Measurements from ENCODE around the gene PIGW.

Gene PIGW

DNA sequence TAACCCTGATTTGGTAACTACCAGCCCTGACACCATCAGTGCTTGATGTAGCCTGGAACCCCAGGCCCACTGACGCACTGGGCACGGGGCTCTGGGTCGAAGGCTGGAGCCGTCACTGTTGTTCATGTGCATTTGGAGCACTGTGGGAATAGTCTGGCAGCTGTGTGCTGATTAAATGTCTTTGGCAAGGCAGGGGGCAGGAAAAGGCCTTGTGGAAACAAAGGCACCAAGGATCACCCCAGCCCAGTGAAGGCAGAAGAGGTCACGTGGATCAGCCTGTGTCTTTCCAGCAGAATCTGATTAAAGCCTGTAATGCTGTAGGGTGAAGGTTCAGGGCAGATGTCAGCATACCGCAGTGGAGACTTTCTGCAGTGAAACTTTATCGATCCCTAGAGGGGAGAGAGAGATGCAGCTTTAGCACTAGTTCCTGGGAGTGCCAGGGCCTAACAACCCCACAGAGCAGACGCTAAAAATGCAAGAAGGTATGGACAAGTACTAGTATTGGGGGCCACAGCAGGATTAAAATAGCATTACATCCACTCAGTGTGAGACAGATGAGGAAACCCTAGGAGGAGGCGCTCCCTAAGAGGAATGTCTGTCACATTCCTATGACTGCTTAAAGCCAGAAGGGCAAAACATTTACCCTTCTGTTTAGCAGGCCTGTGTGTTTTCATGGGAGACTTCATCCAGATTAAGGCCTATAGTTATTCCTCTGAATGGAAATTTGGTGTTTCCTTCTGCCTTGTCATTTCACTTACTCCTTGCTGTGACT lies 38.6 kb upstream of the PIGW start:
- no peak overlapping the region for H2BK120ac ChIP-seq (ENCODE audit: low read depth, low read length)
- H3K4me2 ChIP-seq (ENCODE audit: insufficient read depth, low read length, poor library complexity, severe bottlenecking): no peak overlapping the region
- H2BK5ac ChIP-seq (ENCODE audit: low read length): no peak overlapping the region
- no peak overlapping the region for H3K4me3 ChIP-seq (ENCODE audit: low read length in 2 of 2)
- no peak overlapping the region for H2BK15ac ChIP-seq (ENCODE audit: low read length)
- H2AFZ ChIP-seq (ENCODE audit: low read length): no peak overlapping the region
- peak overlapping the region; percentile 85 for H3K27ac ChIP-seq (replicated peaks; ENCODE audit: low read length)
- peaks cover 3% of the 10 kb centered on the region for H3K79me1 ChIP-seq (ENCODE audit: low read depth, low read length)
- no peak overlapping the region for H3K4ac ChIP-seq (ENCODE audit: low read length)
- H3K4me1 ChIP-seq (ENCODE audit: control insufficient read depth in 2 of 2, insufficient read depth in 1 of 2, low read depth in 1 of 2, low read length in 2 of 2): peaks cover 13 to 23% of the 10 kb centered on the region in 2 donors
- H3K9ac ChIP-seq (ENCODE audit: low read depth, low read length, poor library complexity): no peak overlapping the region
- no peak overlapping the region for H3K23ac ChIP-seq (ENCODE audit: low read depth, low read length, poor library complexity)
- H3K27me3 ChIP-seq (ENCODE audit: control insufficient read depth in 3 of 3, insufficient read depth in 3 of 3, low read depth in 1 of 3, low read length in 3 of 3): no peaks in the 10 kb centered on the region
- no peak overlapping the region for H2BK12ac ChIP-seq (ENCODE audit: low read length)
- no peak overlapping the region for H3K14ac ChIP-seq (ENCODE audit: low read length)
- no peak overlapping the region for H3K18ac ChIP-seq (ENCODE audit: low read length)
- H4K91ac ChIP-seq (ENCODE audit: low read depth, low read length, poor library complexity): no peak overlapping the region
- no peak overlapping the region for H4K8ac ChIP-seq (ENCODE audit: low read depth, low read length)
- no CpG with 5 or more reads among the region's 9 CpGs for WGBS, 2 donors (ENCODE audit: extremely low coverage in 2 of 2, insufficient read length in 2 of 2, insufficient replicate concordance in 1 of 2)
- no peak overlapping the region for H2AK5ac ChIP-seq (ENCODE audit: low read depth, low read length)
- H3K9me3 ChIP-seq (replicated peaks in 1 of 2; ENCODE audit: control insufficient read depth in 2 of 2, insufficient read depth in 1 of 2, low read depth in 1 of 2, low read length in 2 of 2): no peaks in the 10 kb centered on the region
- H3K36me3 ChIP-seq (replicated peaks in 1 of 2; ENCODE audit: control insufficient read depth in 2 of 2, insufficient read depth in 2 of 2, low read length in 2 of 2): peaks cover 32 to 89% of the 10 kb centered on the region in 2 donors
- peak; percentile 37 for DNase-seq (ENCODE audit: low spot score)

DNA sequence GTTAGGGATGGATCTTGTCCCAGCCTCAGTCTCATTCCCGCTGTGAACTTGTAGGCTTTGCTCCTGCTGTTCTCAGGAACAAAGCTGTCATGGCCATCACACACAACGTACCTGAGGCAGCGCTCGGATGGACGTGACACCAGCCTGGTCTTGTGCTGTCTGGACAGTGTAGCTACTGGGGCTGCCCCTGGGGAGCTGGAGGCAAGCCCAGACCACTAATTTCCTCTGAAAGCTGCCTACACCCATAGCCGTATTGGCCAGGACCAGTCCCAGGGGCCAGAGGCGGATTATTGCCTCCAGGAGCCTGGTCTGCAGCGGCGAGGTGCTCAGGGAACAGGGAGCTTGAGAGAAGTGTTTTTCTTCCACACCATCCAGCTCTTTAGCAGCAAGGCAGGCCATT lies 36.6 kb upstream of the PIGW start:
- peak overlapping the region; percentile 38 for H3K9ac ChIP-seq (ENCODE audit: low read depth, low read length, poor library complexity)
- no peak overlapping the region for H2BK12ac ChIP-seq (ENCODE audit: low read length)
- H3K27me3 ChIP-seq (ENCODE audit: control insufficient read depth in 3 of 3, insufficient read depth in 3 of 3, low read depth in 1 of 3, low read length in 3 of 3): no peaks in the 10 kb centered on the region
- no peak overlapping the region for H2BK120ac ChIP-seq (ENCODE audit: low read depth, low read length)
- H3K4ac ChIP-seq (ENCODE audit: low read length): no peak overlapping the region
- no peak overlapping the region for H3K23ac ChIP-seq (ENCODE audit: low read depth, low read length, poor library complexity)
- H2BK15ac ChIP-seq (ENCODE audit: low read length): no peak overlapping the region
- H2AFZ ChIP-seq (ENCODE audit: low read length): no peak overlapping the region
- H4K91ac ChIP-seq (ENCODE audit: low read depth, low read length, poor library complexity): no peak overlapping the region
- no peak overlapping the region for H2AK5ac ChIP-seq (ENCODE audit: low read depth, low read length)
- peaks cover 13 to 23% of the 10 kb centered on the region in 2 donors for H3K4me1 ChIP-seq (ENCODE audit: control insufficient read depth in 2 of 2, insufficient read depth in 1 of 2, low read depth in 1 of 2, low read length in 2 of 2)
- H3K14ac ChIP-seq (ENCODE audit: low read length): no peak overlapping the region
- no peak overlapping the region for H3K27ac ChIP-seq (replicated peaks; ENCODE audit: low read length)
- H3K4me2 ChIP-seq (ENCODE audit: insufficient read depth, low read length, poor library complexity, severe bottlenecking): no peak overlapping the region
- no peak for DNase-seq (ENCODE audit: low spot score)
- H3K79me1 ChIP-seq (ENCODE audit: low read depth, low read length): no peaks in the 10 kb centered on the region
- H4K8ac ChIP-seq (ENCODE audit: low read depth, low read length): no peak overlapping the region
- H3K36me3 ChIP-seq (replicated peaks in 1 of 2; ENCODE audit: control insufficient read depth in 2 of 2, insufficient read depth in 2 of 2, low read length in 2 of 2): peaks cover 34 to 89% of the 10 kb centered on the region in 2 donors
- H2BK5ac ChIP-seq (ENCODE audit: low read length): no peak overlapping the region
- H3K4me3 ChIP-seq (ENCODE audit: low read length in 2 of 2): no peak overlapping the region
- no CpG with 5 or more reads among the region's 9 CpGs for WGBS, 2 donors (ENCODE audit: extremely low coverage in 2 of 2, insufficient read length in 2 of 2, insufficient replicate concordance in 1 of 2)
- H3K9me3 ChIP-seq (replicated peaks in 1 of 2; ENCODE audit: control insufficient read depth in 2 of 2, insufficient read depth in 1 of 2, low read depth in 1 of 2, low read length in 2 of 2): no peaks in the 10 kb centered on the region
- no peak overlapping the region for H3K18ac ChIP-seq (ENCODE audit: low read length)

DNA sequence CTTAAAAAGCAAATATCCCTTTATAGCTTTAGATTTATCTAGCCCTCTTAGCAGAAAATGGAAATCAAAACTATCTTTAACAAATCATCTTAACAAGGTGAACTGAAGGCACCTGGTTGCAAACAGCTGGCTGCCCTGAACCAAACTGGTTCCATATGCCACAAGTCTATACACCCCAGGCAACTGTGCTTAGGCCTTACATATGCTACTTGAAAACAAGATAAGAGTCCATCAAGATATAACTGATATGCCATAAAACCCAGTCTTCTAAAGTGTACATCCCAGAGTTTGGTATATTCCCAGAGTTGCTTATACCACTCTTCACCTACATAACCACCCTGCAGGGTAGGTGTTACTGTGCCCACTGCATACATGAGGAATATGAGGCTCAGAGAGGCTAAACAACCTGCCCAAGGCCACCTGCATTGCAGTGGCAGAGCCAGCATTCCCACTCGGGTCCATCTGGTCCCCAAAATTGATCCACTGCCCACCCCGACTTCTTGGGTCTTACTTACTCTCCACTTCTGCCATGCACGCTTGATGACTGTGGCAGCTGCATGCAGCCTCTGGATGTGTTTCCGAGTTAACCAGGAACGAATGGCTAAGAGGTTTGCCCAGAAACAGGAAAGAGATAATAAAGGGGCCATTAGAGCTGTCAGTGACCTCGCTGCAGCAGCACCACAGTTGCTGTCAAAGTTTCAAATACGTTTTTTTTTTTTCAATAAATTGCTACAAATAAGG lies 36.1 kb upstream of the PIGW start:
- H3K18ac ChIP-seq (ENCODE audit: low read length): no peak overlapping the region
- no peak overlapping the region for H3K9ac ChIP-seq (ENCODE audit: low read depth, low read length, poor library complexity)
- no peak overlapping the region for H2BK12ac ChIP-seq (ENCODE audit: low read length)
- H3K14ac ChIP-seq (ENCODE audit: low read length): no peak overlapping the region
- no peak overlapping the region for H3K4ac ChIP-seq (ENCODE audit: low read length)
- no peaks in the 10 kb centered on the region for H3K27me3 ChIP-seq (ENCODE audit: control insufficient read depth in 3 of 3, insufficient read depth in 3 of 3, low read depth in 1 of 3, low read length in 3 of 3)
- no peaks in the 10 kb centered on the region for H3K79me1 ChIP-seq (ENCODE audit: low read depth, low read length)
- H2BK15ac ChIP-seq (ENCODE audit: low read length): no peak overlapping the region
- peak overlapping the region; percentile 11 for H3K27ac ChIP-seq (replicated peaks; ENCODE audit: low read length)
- no peak overlapping the region for H2AFZ ChIP-seq (ENCODE audit: low read length)
- no peaks in the 10 kb centered on the region for H3K9me3 ChIP-seq (replicated peaks in 1 of 2; ENCODE audit: control insufficient read depth in 2 of 2, insufficient read depth in 1 of 2, low read depth in 1 of 2, low read length in 2 of 2)
- no peak for DNase-seq (ENCODE audit: low spot score)
- no CpG with 5 or more reads among the region's 7 CpGs for WGBS, 2 donors (ENCODE audit: extremely low coverage in 2 of 2, insufficient read length in 2 of 2, insufficient replicate concordance in 1 of 2)
- H2BK5ac ChIP-seq (ENCODE audit: low read length): no peak overlapping the region
- H3K4me2 ChIP-seq (ENCODE audit: insufficient read depth, low read length, poor library complexity, severe bottlenecking): no peak overlapping the region
- no peak overlapping the region for H2AK5ac ChIP-seq (ENCODE audit: low read depth, low read length)
- H2BK120ac ChIP-seq (ENCODE audit: low read depth, low read length): no peak overlapping the region
- H4K91ac ChIP-seq (ENCODE audit: low read depth, low read length, poor library complexity): no peak overlapping the region
- no peak overlapping the region for H3K23ac ChIP-seq (ENCODE audit: low read depth, low read length, poor library complexity)
- peaks cover 13 to 23% of the 10 kb centered on the region in 2 donors for H3K4me1 ChIP-seq (ENCODE audit: control insufficient read depth in 2 of 2, insufficient read depth in 1 of 2, low read depth in 1 of 2, low read length in 2 of 2)
- no peak overlapping the region for H3K4me3 ChIP-seq (ENCODE audit: low read length in 2 of 2)
- H3K36me3 ChIP-seq (replicated peaks in 1 of 2; ENCODE audit: control insufficient read depth in 2 of 2, insufficient read depth in 2 of 2, low read length in 2 of 2): peaks cover 35 to 89% of the 10 kb centered on the region in 2 donors
- no peak overlapping the region for H4K8ac ChIP-seq (ENCODE audit: low read depth, low read length)

DNA sequence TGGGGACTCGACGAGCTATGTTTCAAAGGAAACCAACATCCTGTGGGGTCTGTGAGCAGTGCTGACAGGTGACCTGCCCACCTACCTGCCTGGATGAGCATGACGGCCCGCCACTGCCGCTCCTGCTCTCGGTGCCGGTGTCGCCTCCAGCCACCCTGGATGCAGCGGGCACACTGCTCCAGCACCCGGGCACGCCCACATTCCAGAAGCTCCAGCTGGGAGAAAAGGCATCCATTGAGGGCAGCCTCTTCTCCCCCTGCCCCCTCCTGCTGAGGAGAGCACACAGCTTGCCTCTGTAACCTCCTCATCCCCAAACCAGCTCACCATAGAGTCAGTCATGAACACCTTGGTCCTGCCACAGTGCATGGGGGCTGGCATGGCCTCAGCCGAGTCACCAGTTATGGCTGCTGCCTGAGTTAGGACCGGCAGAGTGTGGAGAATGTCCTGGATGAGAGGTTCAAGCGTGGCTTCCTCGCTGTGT lies 34.0 kb upstream of the PIGW start:
- Histone ChIP-seq H4K91ac (ENCODE audit: low read depth, low read length, poor library complexity) (no peak overlapping the region), H3K27me3 (ENCODE audit: control insufficient read depth in 3 of 3, insufficient read depth in 3 of 3, low read depth in 1 of 3, low read length in 3 of 3) (no peaks in the 10 kb centered on the region), H2BK12ac (ENCODE audit: low read length) (no peak overlapping the region), H3K27ac (replicated peaks; ENCODE audit: low read length) (no peak overlapping the region), H3K14ac (ENCODE audit: low read length) (no peak overlapping the region), H3K79me1 (ENCODE audit: low read depth, low read length) (no peaks in the 10 kb centered on the region), H3K9ac (ENCODE audit: low read depth, low read length, poor library complexity) (no peak overlapping the region), H3K18ac (ENCODE audit: low read length) (no peak overlapping the region), H3K4me1 (ENCODE audit: control insufficient read depth in 2 of 2, insufficient read depth in 1 of 2, low read depth in 1 of 2, low read length in 2 of 2) (peaks cover 8 to 10% of the 10 kb centered on the region in 2 donors), H3K23ac (ENCODE audit: low read depth, low read length, poor library complexity) (no peak overlapping the region), H2BK120ac (ENCODE audit: low read depth, low read length) (no peak overlapping the region), H3K4me2 (ENCODE audit: insufficient read depth, low read length, poor library complexity, severe bottlenecking) (no peak overlapping the region), H2BK5ac (ENCODE audit: low read length) (no peak overlapping the region), H4K8ac (ENCODE audit: low read depth, low read length) (peak overlapping the region; percentile 84), H2AK5ac (ENCODE audit: low read depth, low read length) (no peak overlapping the region), H2AFZ (ENCODE audit: low read length) (no peak overlapping the region), H3K4me3 (ENCODE audit: low read length in 2 of 2) (no peak overlapping the region), H3K4ac (ENCODE audit: low read length) (no peak overlapping the region), H3K36me3 (replicated peaks in 1 of 2; ENCODE audit: control insufficient read depth in 2 of 2, insufficient read depth in 2 of 2, low read length in 2 of 2) (peaks cover 43 to 88% of the 10 kb centered on the region in 2 donors), H3K9me3 (replicated peaks in 1 of 2; ENCODE audit: control insufficient read depth in 2 of 2, insufficient read depth in 1 of 2, low read depth in 1 of 2, low read length in 2 of 2) (no peaks in the 10 kb centered on the region), H2BK15ac (ENCODE audit: low read length) (no peak overlapping the region)
- WGBS, 2 donors (ENCODE audit: extremely low coverage in 2 of 2, insufficient read length in 2 of 2, insufficient replicate concordance in 1 of 2): no CpG with 5 or more reads among the region's 15 CpGs
- DNase-seq (ENCODE audit: low spot score): no peak
